HG02970 (cell line): Measurements from ENCODE around the gene GRM4.

Source experiments
- ATAC-seq: cut with Tn5 transposase; IDR thresholded peaks from one replicate; pipeline ENCODE4 v1.9.1; 2021; ENCODE audit warnings: mild to moderate bottlenecking, moderate library complexity, moderate number of reproducible peaks; ENCODE audit not compliant: unreplicated experiment, low FRiP score

Gene GRM4

GRCh38 chr6:34092631-34093030 is 53.3 kb downstream of the GRM4 start:
- no peak for ATAC-seq

- no peak for ATAC-seq
These were observed 55.0 kb downstream of the GRM4 start for GRCh38 chr6:34090935-34091334.

- ATAC-seq = no peak
These were observed 55.4 kb downstream of the GRM4 start for GRCh38 chr6:34090529-34090928.

- no peak for ATAC-seq
These were observed 59.3 kb downstream of the GRM4 start for GRCh38 chr6:34086558-34086957.

GRCh38 chr6:34085453-34086170 is 60.3 kb downstream of the GRM4 start:
- ATAC-seq = no peak

DNA sequence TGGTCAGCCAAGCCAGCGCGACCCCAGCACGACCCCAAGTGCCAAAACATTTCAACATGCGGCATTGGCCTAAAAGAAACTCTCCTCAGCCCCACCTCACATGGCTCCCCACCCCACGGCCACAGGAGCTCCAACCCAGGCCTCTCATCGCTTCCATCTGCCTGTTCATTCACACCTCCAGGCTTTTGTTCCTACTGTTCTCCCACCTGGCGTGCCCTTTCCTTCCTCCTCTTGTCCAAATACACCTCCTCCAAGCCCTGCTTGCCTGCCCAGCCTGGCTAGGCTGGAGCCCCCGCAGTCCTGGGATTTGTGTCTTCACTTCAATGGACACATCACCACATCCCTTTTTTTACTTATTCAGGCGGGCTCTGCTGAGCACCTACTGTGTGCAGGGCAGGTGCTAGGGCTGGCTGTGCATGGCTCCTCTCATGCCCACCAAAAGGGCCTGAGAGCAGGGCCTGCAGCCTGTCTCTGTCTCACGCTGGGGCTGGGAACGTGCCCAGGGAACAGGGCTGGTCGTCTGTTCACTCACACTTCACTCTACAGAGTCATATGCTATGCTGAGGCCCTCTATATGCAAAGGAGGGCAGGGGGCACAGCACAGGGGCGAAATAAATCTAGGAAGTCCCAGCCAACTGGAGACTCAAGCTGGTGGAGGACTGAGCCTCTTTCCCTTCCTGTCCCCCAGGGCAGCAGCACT is 61.1 kb downstream of the GRM4 start:
- no peak for ATAC-seq

DNA sequence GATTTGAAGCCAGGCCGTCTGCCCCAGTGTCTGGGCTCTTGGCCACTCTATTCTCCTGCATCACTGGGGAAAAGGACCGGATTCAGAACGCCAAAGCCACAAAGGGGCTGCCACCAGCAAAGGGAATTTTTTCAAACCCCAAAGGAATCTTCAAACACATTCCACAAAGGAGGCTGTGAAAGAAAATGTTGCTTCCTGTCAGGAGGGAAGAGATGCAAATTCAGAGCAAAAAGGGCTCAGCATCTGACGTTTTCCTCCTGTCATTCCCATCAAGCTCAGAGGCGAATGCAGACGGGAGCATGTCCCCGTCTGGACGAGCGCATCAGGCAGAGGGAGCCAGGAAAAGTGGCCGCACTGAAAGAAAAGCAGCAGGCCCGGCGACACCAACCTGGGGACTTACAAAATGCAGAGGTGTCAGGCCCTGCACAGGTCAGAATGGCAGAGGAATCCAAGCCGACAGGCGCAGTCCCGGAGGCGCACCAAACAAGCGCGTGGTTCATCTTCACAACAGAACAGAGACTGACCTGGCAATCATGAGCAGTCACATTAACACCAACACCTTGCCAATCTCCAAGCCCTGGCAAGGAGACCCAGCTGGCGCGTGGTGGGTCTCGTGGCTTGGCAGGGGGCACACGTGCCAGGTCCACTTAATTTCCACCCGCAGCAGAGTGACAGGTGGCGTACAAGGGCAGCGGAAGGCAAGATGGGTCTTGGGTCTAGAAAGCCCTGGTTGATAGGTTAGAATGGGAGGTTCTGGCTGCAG is 62.8 kb downstream of the GRM4 start:
- no peak for ATAC-seq

GRCh38 chr6:34082348-34082747 is 63.5 kb downstream of the GRM4 start:
- no peak for ATAC-seq

DNA sequence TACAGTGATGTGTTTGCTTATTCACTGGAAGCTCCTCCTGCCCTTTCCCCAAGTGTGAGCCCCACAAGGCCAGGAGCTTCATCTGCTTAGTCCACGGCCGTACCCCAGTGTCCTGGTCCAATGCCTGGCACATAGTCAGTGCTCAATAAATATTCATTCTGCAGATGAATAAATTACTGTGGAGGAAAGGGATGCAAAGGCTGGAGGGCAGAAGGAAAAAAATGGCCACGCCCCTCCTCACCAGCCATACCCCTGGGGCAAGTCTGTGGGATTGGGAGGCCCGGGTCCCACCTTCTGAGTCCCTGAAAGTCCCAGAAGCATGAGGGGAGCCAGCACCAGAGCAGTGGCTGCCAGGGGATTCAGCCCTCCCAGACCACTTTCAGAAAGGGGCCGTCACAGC is 65.5 kb downstream of the GRM4 start:
- ATAC-seq = no peak

GRCh38 chr6:34079899-34080298 is 66.0 kb downstream of the GRM4 start:
- no peak for ATAC-seq

DNA sequence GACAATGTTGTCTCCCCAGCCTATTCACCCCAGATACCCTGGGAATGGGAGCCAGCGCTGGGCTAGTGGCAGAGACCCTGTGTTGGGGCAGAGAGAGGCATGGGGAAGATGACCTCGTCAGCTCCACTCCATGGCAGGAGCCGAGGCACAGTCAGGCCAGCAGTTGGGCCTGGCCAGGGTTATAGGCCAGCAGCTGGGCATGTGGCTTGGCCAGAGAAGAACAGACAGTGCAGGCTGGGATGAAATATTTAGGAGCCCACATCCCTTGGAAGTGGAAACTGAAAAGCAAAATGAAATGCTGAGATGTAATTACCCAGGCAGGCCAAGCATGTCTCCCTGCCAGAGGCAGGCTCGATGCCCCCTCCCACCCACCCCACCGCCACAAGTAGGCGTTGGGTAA is 70.0 kb downstream of the GRM4 start:
- no peak for ATAC-seq

DNA sequence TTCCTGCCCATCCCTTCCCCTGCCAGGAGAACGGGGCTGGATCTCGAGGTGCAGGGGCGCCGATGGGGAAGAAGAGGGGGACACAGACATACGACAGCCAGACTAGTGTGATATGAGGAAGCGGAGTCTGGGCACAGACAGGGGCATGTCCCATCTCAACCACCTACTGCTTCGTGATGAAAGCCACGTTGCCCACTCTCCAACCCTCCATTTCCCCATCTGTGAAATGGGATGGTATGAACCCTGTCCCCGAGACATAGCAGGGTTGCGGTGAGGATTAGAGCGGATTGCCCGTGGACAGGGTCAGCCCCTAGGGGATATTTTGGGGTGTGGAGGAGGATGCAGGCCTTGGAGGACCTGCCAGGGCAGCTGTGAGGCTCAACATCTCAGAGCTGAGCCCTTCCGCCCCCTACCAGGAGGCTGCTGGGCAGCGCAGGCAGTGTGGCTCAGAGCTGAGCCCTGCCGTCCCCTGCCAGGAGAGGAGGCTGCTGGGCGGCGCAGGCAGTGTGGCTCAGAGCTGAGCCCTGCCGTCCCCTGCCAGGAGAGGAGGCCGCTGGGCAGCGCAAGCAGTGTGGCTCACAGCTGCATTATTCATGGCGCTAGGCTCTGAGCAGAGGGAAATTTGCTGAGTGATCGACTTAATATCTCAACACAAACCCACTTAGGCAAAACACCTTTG is 71.7 kb downstream of the GRM4 start:
- ATAC-seq = no peak

DNA sequence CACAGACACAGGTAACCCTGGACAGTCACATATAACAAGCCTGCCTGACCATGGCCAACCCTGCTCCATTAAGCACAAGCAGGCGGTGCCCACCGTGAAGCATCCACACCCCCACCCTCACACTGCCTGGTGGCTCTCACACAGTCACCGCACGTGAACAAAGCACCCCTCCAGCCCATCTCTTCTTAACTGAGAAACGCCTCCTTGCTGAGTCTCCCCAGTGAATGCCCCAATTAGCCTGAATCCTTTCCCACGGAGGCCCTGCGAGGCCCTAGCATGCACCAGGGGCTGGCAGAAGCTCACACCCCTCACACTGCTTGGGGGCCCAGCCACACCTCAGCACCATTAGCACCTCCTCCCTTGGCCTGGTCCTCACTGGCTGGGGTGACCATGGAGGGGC is 72.3 kb downstream of the GRM4 start:
- no peak for ATAC-seq

DNA sequence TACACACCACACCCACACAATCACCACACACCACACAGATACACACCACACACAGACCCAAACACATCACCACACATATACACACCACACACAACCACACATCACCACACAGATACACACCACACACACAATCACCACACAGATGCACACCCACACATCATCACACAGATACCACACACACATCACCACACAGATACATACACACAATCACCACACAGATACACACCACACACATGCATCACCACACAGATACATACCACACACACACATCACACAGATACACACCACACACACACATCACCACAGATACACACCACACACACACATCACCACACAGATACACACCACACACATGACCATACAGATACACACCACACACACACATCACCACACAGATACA is 73.2 kb downstream of the GRM4 start:
- ATAC-seq = no peak

- ATAC-seq = no peak
These were observed 74.0 kb downstream of the GRM4 start for GRCh38 chr6:34071884-34072379.

GRCh38 chr6:34071136-34071883 is 74.6 kb downstream of the GRM4 start:
- no peak for ATAC-seq

DNA sequence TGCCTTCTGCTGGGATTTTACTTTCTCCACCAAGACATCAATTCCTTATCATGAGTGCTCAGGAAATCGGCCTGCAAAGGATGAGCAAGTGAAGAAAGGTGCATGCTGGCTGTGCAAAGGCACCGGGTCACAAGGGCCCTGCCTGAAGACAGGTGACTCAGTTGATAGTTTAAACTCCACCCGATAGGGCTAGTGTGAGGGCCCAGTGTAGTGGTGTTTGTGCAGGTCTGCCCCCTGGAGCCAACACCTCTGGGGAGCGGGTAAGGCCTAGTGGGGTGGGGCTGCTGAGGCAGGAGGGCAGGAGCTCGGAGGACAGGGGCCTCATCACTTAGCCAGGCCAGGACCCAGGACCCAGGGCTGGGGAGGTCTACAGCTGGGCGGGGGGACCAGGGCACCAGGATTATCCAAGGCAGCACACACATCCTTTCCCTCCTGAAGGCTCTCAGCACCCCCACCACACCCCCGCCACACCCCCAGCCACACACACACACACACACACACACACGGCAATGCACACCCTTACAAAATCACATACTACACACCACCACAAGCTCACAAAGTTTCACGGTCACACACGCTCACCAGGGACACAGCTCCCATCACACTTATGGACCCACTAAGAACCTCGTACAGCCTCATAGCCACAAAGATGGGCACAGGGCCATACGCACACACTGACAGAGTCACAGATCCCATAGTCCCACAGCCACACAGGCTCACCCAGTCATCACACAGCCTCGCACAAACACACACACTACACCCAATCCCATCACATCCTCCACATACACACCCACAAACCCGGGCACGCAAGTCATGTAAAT is 75.4 kb downstream of the GRM4 start:
- ATAC-seq = no peak

DNA sequence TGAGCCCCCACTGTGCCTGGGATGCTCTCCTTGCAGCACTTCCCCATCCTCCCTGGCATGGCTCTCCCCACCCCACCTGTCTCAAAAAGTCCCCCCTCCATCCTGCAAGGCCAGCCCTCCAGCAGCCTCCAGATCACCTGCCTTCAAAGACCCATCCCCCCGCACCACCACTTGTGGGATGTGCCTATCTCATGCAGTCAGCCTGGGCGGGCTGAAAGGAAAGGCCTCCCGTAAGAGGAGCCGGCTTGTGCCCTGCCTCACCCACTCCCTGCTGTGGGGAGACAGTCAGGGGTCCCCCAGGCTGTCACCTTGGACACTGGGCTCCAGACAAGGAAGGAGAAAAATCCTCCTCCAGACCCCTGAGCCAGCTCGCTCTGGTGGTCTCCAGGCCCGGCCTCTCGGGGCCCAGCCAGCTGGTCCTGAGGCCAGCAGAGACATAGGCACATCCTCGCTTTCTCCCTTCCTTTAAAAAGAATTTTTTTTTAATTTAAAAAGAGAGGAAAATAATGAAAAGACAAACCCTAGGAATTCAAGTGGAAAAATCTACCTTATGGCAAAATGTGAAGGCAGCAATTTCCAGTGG is 77.3 kb downstream of the GRM4 start:
- ATAC-seq = no peak

DNA sequence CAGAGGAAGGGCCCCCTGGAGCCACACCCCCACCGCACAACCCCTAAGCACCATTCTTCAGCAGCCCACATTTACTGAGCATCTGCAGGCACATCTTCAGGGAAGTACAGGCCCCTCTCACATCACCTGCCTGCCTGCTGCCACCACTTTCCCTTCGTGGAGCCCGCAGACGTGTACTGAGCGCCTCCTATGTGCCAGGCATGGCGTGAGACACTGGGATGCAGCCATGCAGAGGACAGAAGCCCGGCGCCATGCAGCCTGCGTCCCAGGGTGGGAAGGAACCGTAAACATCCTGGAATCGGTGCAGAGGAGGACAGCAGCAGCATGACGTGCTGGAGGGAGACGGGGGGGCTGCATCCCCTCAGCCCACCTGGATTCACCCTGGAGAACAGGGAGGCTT is 78.1 kb downstream of the GRM4 start:
- ATAC-seq = no peak
